HG02840 (cell line): ENCODE measurements around the gene SLC24A3.

Source experiments
- ATAC-seq: cut with Tn5 transposase; IDR thresholded peaks from one replicate; pipeline ENCODE4 v1.9.1; 2021; ENCODE audit warnings: mild to moderate bottlenecking, moderate library complexity, moderate number of reproducible peaks; ENCODE audit not compliant: unreplicated experiment, low FRiP score

The SLC24A3 gene

DNA sequence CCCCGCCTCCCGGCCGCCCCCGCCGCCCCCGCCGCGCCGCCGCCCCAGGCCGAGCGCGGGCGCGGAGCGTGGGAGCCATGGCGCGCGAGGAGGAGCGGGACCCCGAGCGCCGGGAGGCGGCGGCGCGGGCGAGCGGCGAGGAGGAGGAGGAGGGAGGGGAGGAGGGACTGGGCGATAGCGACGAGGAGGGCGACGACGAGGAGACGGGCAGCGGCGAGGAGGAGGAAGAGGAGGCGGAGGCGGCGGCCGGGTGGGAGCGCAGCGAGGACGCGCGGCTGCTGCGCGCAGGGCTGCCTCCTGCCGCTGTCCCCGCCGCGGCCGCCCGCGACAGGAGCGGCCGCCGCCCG is at the start of gene SLC24A3:
Gene SLC24A3 (plus strand): TSS at position 174 of the 347 bp plus-strand sequence.
- ATAC-seq: no peak

DNA sequence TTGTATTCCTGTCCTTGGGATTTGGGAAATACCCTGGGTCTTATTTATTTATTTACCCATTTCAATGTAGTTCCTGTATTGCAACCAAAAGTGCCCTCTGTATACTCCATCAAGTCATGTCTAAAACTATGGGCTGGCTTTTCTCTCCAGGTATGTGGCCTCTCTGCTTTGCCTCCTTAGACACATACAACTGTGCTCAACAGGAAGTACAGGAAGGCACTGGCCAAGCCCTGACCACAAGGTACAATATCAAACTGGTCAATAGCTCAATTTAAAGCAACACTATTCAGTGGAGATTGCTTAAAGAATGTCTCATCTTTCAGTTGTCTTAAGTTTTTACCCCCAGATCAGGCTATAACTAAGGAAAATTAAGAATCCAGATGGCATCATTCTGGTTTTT is 42.3 kb upstream of the SLC24A3 start:
- no peak for ATAC-seq

DNA sequence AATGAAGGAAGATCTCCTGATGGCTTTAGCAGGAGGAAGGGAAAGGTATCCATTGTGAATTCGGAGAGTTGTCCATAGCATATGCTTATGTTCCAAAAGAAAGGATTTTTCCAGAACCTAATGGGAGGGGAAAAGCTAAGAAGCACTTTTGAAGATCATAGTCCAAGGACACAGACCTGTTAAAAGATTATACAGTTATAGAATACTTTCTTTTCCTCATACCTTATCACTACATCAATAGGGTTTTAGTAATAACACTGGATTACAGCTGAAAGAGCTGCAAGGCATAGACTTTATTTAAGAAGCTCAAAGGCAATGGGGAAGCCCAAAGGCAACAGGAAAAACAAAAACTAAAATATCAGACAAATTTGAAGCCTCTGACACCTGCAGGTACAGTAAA is 39.8 kb upstream of the SLC24A3 start:
- ATAC-seq: no peak

DNA sequence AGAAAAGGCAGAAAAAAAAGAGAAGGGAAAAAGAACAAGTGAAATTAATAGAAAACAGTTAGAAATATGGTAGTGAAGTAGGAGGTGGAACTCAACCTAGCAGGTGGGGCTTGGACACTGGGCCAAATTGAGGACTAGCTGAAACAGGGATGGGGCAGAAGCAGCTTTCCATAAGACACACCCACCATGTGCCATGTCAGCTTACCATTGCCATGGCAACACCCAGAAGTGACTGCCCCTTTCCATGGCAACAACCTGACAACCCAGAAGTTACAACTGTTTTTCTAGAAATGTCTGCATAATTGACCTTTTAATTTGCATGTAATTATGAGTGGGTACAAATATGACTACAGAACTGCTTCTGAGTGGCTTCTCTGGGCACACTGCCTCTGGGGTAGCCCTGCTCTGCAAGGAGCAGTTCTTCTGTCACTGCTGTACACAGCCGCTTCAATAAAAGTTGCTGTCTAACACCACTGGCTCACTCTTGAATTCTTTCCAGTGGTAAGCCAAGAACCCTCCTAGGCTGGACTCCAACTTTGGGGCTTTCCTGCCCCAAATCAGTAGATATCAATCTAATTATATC is 35.9 kb upstream of the SLC24A3 start:
- no peak for ATAC-seq

DNA sequence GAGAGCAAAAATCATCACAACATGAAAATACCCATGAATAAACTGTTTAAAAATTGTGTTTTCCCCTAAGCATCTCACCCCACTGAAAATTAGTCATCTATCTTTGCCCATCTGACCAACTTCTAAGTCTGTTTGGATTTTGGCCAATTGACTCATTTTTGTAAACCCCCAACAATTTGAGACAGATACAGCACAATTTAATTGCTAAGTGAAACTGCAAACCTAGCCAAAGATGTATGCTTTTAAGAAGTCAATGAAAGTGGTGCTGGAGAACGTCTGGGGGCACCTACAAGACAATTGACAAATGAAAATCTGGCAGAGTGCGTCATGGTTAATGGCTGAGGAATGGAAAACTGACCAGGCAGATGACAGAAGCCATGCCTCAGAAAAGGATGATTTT is 30.9 kb upstream of the SLC24A3 start:
- ATAC-seq: no peak

DNA sequence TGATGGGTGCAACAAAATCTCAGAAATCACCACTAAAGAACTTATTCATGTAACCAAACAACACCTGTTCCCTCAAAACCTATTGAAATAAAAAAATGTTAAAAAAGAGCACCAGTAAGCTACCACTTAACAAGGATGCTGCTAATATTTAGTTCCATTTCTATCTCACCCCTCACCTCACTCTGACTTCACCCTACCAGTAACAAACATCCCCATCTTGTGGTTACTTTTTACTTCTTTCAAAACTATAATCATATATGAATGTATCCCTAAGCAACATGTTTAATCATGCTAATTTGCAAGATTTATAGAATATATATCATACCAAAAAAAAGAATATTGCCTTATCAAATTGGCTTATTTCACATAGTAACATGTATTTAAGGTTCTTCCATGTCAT is 27.4 kb upstream of the SLC24A3 start:
- no peak for ATAC-seq

DNA sequence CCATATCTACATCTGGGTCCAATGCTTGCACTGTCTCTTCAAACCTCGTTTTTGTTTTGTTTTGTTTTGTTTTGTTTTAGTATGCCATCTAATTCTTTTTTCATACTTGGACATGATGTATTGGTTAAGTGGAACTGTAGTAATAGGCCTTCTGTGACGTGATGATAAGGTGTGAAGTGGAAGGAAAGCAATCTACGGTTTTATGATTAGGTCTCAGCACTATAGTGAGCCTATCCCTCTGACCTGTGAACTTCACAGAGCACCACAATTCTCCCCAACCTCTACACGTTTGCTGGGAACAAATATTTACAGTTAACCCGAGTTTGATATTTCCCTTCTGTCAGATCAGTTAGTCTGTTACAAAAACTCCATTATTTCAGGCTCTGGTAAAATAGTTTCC is 19.1 kb upstream of the SLC24A3 start:
- ATAC-seq: no peak

DNA sequence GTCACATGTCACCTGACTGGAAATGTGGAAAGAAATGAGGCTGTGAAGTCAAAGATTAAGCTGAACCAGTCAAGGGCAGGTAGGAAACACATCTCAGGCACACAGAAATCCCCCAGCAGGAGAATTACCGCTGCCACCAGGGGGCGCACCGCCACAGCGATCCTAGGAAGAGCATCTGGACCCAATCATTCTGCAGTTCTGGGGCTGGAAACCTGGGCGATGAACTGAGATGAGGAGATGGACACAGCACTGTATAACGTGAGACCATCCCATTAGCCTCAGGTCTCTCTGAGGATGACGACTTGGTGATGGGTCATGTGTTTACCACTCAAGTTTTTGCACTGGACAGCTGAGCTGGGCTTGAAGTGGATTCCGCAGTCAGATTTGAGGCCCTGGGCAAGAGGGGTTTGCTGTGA is 6.5 kb upstream of the SLC24A3 start:
- ATAC-seq: no peak

DNA sequence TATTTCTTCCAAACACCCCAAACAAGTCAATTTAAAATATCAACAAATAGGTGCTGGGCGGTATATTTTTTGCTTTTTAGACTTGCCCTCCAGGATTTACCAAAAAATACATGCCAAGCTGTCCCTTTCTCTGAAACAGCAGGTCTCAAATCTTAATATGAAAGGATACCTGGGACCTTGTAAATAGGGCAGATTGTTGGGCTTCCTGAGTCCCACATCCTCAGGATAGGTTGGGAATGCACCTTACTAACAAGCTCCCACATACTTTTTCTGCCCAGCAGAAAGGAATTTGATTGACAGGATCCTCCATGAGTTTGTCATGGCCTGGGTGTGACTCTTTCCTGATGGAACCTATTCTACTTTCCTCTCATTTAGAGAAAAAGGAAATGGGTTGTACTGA is 4.9 kb upstream of the SLC24A3 start:
- ATAC-seq: no peak

DNA sequence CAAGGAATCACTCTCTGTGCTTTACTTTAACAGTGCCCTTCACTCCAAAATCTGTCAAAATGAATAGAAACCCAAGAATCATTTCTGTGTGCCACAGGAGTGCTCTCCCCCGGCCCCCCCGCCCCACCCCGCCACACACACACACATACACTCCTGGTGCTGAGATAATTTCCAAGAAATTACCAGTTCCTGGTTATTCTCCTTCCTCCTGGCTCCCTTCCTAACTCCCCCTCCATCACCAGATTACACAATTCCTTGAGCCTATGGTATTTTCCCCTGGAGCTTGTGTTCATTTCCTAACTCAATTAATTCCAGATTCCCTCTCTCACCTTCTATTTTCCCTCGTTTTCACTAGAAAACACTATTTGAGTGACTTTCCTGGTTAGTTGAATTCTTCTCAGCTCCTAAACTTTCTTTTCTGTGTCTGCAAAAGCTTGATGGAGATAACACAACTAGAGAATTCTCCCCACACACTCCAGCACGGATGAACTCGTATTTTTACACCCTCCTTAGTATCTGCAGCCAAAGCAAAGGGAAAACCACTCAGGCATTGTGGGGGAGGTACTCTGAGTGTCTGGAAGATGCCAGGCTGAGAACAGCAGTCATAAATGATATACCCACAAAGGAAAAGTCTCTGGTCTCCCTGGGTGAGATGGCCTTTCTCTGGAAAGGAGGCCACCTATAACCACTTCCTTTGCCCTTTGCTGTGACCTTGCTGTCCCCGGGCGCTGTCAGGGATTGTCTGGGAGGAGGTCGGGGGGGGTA is 1.9 kb upstream of the SLC24A3 start:
- no peak for ATAC-seq

DNA sequence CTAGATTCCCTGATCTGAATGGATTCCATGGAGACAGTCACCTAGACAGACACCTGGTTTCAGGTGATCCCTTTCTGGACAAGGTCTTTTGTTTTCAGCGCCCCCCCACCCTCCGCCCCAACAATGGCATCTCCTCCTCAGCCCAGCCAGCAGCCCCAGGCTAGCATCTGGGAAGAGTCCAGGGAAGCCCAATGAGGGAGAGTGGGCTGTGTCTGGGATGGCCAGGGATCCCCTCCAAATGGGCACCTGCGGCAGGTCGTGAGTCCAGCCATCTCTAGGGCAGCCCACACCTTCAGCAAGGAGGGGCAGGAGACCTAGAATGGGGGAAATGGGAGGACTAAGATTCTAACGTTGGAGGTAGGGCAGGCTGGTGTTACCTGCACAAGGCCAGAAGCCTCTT is 1.2 kb upstream of the SLC24A3 start:
- no peak for ATAC-seq

DNA sequence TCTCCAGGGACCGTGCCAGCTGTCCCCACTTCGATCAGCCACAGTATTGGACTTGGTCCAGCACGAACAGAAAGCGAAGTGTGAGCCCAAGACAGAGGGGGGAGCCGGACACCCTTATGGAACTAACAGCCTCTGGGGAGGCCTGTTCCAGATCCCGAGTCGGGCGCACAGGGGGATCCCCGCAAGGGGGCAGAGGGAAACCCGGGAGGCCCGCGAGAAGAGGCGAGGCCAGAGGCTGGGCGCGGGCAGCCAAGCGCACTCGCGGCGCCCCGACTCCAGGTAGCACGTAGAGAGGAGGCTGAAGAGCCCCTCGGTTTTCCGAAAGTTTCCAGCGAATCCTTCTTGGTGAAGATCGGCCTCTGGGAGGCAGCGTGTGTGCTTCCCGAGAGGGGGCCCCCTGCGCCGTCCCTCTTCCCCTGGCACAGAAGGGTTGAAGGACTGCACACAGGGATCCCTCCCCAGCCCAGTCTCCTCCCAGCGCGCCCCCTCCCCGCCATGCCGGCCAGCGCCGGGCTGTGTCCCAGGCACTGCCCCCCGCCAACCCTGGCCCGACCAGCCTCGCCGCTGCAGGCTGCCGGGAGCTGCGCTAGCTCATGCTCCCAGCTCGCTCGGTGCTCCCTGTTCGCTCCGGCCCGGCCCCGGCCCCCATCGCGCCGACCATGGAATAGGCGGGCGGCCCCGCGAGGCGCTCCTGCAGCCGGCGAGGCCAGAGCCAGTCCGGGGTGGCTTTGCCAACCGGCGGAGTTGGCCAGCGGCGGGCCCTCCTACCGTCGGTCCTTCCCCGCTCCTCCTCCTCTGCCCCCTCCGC is 577 bp upstream of the SLC24A3 start:
- no peak for ATAC-seq

DNA sequence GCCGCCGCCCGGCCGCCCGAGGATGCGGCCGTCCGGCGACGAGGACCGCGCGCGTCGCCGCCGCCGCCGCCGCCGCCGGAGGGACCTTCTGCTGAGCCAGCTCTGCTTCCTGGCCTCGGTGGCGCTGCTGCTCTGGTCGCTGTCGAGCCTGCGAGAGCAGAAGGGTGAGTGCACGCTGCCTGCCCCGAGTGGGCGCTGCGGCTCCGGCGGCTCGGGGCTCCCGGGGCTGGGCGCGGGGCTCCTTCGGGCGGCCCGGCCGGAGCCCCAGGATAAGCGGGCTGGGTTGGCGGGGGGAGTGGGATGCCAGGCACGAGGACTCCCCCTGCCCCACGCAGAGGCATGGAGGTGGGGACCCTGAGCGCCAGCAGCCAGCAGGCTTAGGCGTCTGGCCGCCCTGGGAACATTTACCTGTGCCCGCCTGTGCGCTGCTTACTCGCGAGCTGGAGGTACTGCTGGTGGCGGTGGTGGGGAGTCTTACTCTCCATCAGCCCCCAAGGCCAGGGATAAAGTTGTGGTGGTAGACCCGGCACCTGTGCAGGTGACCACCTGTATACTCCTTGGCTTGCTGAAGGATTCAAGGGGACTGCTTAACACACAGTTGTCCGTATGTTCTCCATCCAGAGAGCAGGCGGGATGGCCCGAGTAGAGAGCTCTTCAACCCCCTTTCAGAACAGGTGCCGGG is 520 bp downstream of the SLC24A3 start:
- no peak for ATAC-seq

DNA sequence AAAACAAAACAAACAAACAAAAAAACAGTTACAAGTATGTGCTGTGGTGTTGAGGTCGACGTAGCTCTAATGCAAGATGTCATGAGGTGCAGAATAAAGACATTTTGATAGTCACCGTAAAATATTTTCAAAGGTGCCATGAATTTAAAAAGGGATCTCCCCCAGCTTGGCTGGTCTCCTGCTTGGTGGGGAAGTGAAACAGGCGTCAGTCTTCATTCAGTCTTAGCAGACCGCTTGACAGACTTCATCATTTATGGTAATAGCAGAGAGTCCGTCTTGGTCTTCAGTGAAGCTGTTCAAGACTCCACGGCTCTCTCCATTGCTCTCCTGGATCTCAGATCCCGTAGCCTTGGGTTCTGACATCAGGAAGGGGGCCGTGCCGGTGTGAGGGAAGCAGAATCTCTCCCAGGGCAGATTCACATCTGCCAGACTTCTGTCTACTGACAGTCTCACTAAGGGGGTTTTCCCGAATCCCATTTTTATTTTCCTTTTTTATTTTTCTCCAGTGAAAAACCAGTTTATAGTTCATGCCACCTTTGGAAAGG is 1.6 kb downstream of the SLC24A3 start:
- no peak for ATAC-seq

DNA sequence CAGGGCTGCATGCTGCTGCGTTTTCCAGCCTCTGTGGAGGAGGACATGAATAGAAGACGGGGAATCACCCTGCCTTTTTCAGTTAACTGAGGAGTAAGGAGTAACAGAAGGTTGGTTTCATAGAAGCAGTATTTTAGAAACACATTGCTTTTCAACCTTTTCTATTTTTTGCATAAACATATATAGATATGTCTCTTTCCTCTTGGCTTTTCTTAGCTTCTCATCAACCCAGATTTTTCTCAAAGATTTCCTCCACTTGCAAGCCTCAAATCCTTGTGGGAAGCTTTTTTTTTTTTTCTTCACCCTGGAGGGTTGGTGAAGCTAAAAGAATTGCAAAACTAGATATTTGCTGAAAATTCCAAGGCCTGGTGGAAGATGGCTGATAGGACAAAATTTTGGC is 6.0 kb downstream of the SLC24A3 start:
- no peak for ATAC-seq

DNA sequence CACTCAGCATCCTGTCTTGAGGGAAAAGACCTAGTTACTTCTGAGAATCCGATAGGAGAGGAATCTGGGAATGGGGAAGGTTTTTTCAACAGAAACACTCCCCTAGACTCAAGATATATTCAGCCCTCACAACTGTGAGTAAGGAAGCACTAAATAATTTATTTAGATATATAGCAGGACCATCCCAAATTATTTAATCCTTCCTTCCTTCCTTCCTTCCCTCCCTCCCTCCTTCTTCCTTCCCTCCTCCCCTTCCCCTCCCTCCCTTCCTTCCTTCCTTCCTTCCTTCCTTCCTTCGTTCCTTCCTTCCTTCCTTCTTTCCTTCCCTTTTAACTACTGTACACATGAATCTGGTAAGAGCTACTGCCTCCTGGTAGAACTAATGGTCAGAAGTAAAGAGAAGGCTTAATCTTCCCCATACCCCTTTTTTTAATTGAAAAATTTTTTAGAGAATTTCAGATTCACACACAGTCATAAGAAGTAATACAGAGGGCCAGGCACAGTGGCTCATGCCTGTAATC is 10.1 kb downstream of the SLC24A3 start:
- ATAC-seq: no peak

DNA sequence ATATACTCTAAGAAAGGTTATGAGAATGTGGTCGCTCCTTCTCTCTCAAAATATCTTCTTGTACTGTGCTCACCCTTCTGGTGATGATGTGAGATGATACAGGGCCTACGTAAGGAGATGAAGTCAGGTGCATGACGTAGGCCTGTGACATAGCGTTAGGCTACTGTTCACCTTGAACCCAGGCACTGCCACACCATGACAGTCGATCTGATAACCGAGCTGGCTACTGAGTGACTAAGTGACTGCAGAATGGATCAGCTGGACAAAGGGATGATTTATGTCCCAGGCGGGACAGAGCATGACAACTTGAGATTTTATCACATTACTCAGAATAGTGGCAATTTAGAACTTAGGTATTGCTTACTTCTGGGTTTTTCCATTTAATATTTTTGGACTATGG is 11.2 kb downstream of the SLC24A3 start:
- ATAC-seq: no peak

DNA sequence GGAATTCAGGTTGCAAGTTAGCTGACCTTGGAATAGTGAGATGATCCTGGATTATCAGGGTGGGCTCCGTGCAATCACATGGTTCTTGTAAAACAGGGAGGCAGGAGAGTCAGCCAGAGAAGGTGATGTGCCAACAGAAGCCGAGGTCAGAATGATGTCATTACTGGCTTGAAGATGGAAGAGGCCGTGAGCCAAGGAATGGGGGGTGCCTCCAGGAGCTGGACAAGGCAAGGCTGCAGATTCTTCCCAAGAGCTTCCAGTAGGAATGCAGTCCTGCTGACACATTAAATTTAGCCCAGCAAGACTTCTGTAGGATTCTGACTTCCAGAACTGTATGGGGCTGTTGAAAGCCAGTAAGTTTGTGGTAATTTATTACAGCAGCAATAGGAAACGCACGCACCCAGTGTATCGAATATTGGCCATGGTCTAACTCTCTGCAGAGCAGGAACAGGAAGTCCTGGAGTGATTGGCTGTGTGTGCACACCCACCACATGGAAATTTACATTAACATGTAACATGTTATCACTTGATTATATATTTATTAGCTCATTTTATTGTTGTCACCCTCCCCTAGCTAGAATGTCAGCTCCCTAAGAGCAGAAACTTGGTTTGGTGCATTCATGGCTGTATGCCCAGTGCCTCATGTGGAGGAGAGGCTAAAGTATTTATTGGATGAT is 19.1 kb downstream of the SLC24A3 start:
- no peak for ATAC-seq

DNA sequence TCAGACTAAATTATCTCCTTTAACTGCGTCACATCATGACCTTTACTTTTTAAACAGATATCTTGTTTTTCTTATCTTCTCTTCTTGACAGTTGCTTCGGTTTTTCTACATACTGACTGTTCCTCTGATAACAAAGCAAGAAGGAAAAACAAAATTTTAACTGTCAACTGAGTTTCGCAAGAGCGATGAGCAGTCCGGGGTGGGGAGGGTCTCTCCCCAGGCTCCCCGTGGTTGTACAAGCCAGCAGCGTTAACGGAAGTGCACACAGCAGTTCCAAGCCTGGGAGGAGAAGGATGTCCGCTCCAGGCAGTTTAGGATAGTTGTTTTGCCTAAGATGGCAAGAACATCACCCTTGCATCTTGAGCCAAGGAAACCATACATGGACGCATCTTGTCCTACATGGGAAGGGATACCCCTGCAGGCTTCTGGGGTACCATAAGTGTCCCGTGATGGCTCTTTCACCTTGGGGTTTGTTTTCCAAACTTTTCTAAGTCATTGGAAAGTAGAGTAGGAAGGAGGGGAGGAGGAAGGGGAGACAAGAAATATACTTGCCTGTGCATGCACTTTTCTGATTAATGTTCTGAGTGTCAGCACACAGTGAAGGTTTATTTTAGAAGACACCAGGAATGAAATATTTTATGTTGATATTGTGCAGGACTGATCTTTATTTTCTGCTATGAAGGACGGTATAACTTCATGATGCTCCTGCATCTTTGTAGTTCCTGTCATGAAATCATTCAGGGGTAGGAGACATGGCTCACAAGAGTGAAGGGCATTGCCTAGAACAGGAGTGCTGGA is 20.8 kb downstream of the SLC24A3 start:
- no peak for ATAC-seq
